GM19438 (cell line): ENCODE results near the gene GRIP1.

ENCODE experiments used
- ATAC-seq: cut with Tn5 transposase; IDR thresholded peaks from one replicate; pipeline ENCODE4 v1.9.1; 2021; ENCODE audit warnings: low read depth; ENCODE audit not compliant: unreplicated experiment

Gene GRIP1

GRCh38 chr12:66301944-66302826 lies 376.7 kb downstream of the GRIP1 start, which contains the start of gene HELB:
Gene HELB (plus strand): TSS chr12:66302493. CDS start chr12:66302604, 111 bp downstream.
- ATAC-seq, result peak; percentile 87

DNA sequence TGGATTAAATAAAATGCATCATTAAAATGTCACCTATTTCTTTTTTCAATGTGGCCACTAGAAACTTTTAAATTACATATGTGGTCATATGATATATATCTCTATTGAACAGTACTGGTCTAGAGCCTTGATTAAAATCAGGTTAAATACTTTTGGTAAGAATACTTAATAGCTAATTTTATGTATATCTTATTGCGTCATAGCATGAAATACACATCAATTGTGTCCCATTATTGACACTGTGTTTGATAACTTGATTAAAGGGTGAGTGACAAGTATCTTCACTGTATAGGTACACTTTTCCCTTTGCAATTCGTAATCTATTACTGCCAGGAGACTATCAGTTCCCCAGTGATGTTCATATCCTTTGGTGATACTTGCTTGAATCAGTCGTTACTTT lies 381.0 kb downstream of the GRIP1 start:
- no peak for ATAC-seq
